ENCODE results near the gene CNR2. TPM values are rescaled to one million over a fixed set of nuclear protein-coding genes. Genes with fewer than 3 reads are reported as not detected.

Gene CNR2
- total and polyA plus RNA-seq, 10 donors, result 15.0 to 26.6 (median 19.9) TPM

GRCh38 chr1:23930270-23930669 lies 17.1 kb upstream of the CNR2 start:
- intact Hi-C loops (cut with DNase I; ENCODE audit: low total_unique reads), result no loop called here
- no peak overlapping the region for H3K4me3 ChIP-seq
- no peaks in the 10 kb centered on the region for H3K9me3 ChIP-seq
- TF ChIP-seq CTCF (IDR thresholded peaks at IDR 0.05 in 8 of 11, conservative IDR thresholded peaks at IDR 0.05 in 3 of 11) (no peak), POLR2AphosphoS5 (IDR thresholded peaks at IDR 0.05) (no peak), POLR2A (IDR thresholded peaks at IDR 0.05) (no peak)
- no peak for DNase-seq
- peaks cover 0 to 16% (median 6%) of the 10 kb centered on the region in 6 donors for H3K4me1 ChIP-seq
- H3K27me3 ChIP-seq (replicated peaks in 1 of 7), result no peaks in the 10 kb centered on the region
- no peaks in the 10 kb centered on the region for H3K36me3 ChIP-seq
- H3K27ac ChIP-seq, result no peak overlapping the region
- 75 to 86% (median 83%) methylated on average over 5 of the region's 5 CpGs for WGBS, 5 donors

- peaks cover 0 to 16% (median 6%) of the 10 kb centered on the region in 6 donors for H3K4me1 ChIP-seq
- H3K36me3 ChIP-seq, result no peaks in the 10 kb centered on the region
- WGBS, 5 donors, result 81 to 91% (median 82%) methylated on average over 4 of the region's 4 CpGs
- DNase-seq, result no peak
- H3K4me3 ChIP-seq, result no peak overlapping the region
- no peak for TF ChIP-seq CTCF (IDR thresholded peaks at IDR 0.05 in 8 of 11, conservative IDR thresholded peaks at IDR 0.05 in 3 of 11)
- TF ChIP-seq POLR2A (IDR thresholded peaks at IDR 0.05), result no peak
- no peak for TF ChIP-seq POLR2AphosphoS5 (IDR thresholded peaks at IDR 0.05)
- intact Hi-C loops (cut with DNase I; ENCODE audit: low total_unique reads), result no loop called here
- no peaks in the 10 kb centered on the region for H3K27me3 ChIP-seq (replicated peaks in 1 of 7)
- H3K27ac ChIP-seq, result no peak overlapping the region
- H3K9me3 ChIP-seq, result no peaks in the 10 kb centered on the region
These were observed 15.6 kb upstream of the CNR2 start for GRCh38 chr1:23928789-23929188.

- H3K27ac ChIP-seq, result no peak overlapping the region
- TF ChIP-seq POLR2AphosphoS5 (IDR thresholded peaks at IDR 0.05), result no peak
- TF ChIP-seq CTCF (IDR thresholded peaks at IDR 0.05 in 8 of 11, conservative IDR thresholded peaks at IDR 0.05 in 3 of 11), result no peak
- TF ChIP-seq POLR2A (IDR thresholded peaks at IDR 0.05), result no peak
- DNase-seq, result no peak
- 67 to 100% (median 82%) methylated on average over 1 of the region's 1 CpG for WGBS, 5 donors
- H3K4me3 ChIP-seq, result no peak overlapping the region
- intact Hi-C loops (cut with DNase I; ENCODE audit: low total_unique reads), result no loop called here
- H3K27me3 ChIP-seq (replicated peaks in 1 of 7), result no peaks in the 10 kb centered on the region
- no peaks in the 10 kb centered on the region for H3K9me3 ChIP-seq
- H3K36me3 ChIP-seq, result no peaks in the 10 kb centered on the region
- H3K4me1 ChIP-seq, result peaks cover 0 to 16% (median 6%) of the 10 kb centered on the region in 6 donors
These were observed 13.9 kb upstream of the CNR2 start for GRCh38 chr1:23927097-23927496.

- intact Hi-C loops (cut with DNase I; ENCODE audit: low total_unique reads), result no loop called here
- Histone ChIP-seq H3K4me1 (peaks cover 0 to 7% (median under 1%) of the 10 kb centered on the region in 6 donors), H3K36me3 (no peaks in the 10 kb centered on the region), H3K27me3 (replicated peaks in 1 of 7) (no peaks in the 10 kb centered on the region), H3K4me3 (no peak overlapping the region), H3K27ac (no peak overlapping the region), H3K9me3 (no peaks in the 10 kb centered on the region)
- DNase-seq, result no peak
- 87 to 90% (median 87%) methylated on average over 3 of the region's 3 CpGs for WGBS, 5 donors
- TF ChIP-seq CTCF (IDR thresholded peaks at IDR 0.05 in 8 of 11, conservative IDR thresholded peaks at IDR 0.05 in 3 of 11), result no peak
- no peak for TF ChIP-seq POLR2AphosphoS5 (IDR thresholded peaks at IDR 0.05)
- no peak for TF ChIP-seq POLR2A (IDR thresholded peaks at IDR 0.05)
These were observed 12.1 kb upstream of the CNR2 start for GRCh38 chr1:23925279-23925678.
